Tibial nerve (tissue), 4 donors: ENCODE results near the gene PDGFB. TPM values are rescaled to one million over a fixed set of nuclear protein-coding genes. Genes with fewer than 3 reads are reported as not detected.

ENCODE experiments used
- DNase-seq, 2 donors: peaks; one replicate each; pipeline ENCODE4 v3.0.0-alpha.2; 2019; ENCODE audit warnings: low spot score in 2 of 2
- H3K27ac ChIP-seq, 4 donors: fragments of 200-600 bp; sonication (generic) in 3 of 4; one replicate each; pipeline ENCODE4 v1.5.1; 2017 to 2019; ENCODE audit warnings: mild to moderate bottlenecking in 1 of 4
- H3K27me3 ChIP-seq, 2 donors: fragments of 200-600 bp; sonication (generic) in 1 of 2; one replicate each; pipeline versions ENCODE4 v1.5.1 to v1.6.0; 2017 to 2019
- H3K36me3 ChIP-seq, 3 donors: fragments of 200-600 bp; sonication (generic); one replicate each; pipeline ENCODE4 v1.5.1; 2018 to 2019
- H3K4me1 ChIP-seq, 4 donors: fragments of 200-600 bp; sonication (generic) in 3 of 4; one replicate each; pipeline ENCODE4 v1.5.1; 2017 to 2019
- H3K4me3 ChIP-seq, 4 donors: fragments of 200-600 bp; sonication (generic) in 3 of 4; one replicate each; pipeline ENCODE4 v1.5.1; 2017 to 2019; ENCODE audit warnings: mild to moderate bottlenecking in 1 of 4, moderate library complexity in 1 of 4
- H3K9me3 ChIP-seq, 4 donors: fragments of 200-600 bp; sonication (generic) in 3 of 4; one replicate each; pipeline ENCODE4 v1.5.1; 2017 to 2019
- CTCF ChIP-seq, 5 experiments: fragments of 200-600 bp in 3 of 5; fragments of 450-650 bp in 2 of 5; sonication (generic) in 3 of 5; IDR thresholded peaks; one replicate each; pipeline ENCODE4 v1.5.1; 2016 to 2019; ENCODE audit warnings: antibody characterized with exemption in 5 of 5, mild to moderate bottlenecking in 3 of 5, moderate library complexity in 2 of 5
- EP300 ChIP-seq, 2 donors: sonication (generic); formaldehyde crosslinking; IDR thresholded peaks; one replicate each; pipeline ENCODE4 v1.6.1; 2017; ENCODE audit warnings: antibody characterized with exemption in 2 of 2, mild to moderate bottlenecking in 1 of 2
- POLR2A ChIP-seq, 2 donors: fragments of 450-650 bp; IDR thresholded peaks; one replicate each; pipeline ENCODE4 v1.6.1; 2017; ENCODE audit warnings: antibody characterized with exemption in 2 of 2, mild to moderate bottlenecking in 2 of 2, moderate library complexity in 2 of 2
- WGBS, 2 donors: methylation state at CpG; one replicate each; pipeline ENCODE4 v1.1.5; 2018; 5-methylcytosine and 5-hydroxymethylcytosine counted together
- total RNA-seq, 4 donors: library from RNA; depleted of rRNA; stranded (reverse); fragments of >200 nt; gene quantifications; one replicate each; pipeline ENCODE4 v1.1.0, GENCODE V29; 2016

PDGFB gene
- total RNA-seq, 4 donors from 2014 or later, result 7.5 to 22.2 (median 10.2) TPM

- 51 to 58% methylated on average over 10 to 12 of the region's 12 CpGs for WGBS, 2 donors
- H3K4me3 ChIP-seq, result no peak overlapping the region
- no peaks in the 10 kb centered on the region for H3K36me3 ChIP-seq
- no peak for DNase-seq
- peaks cover 0 to 98% (median 74%) of the 10 kb centered on the region in 4 donors for H3K4me1 ChIP-seq
- no peak for TF ChIP-seq CTCF (IDR thresholded peaks at IDR 0.05)
- TF ChIP-seq EP300 (IDR thresholded peaks at IDR 0.05), result no peak
- TF ChIP-seq POLR2A (IDR thresholded peaks at IDR 0.05), result no peak
- H3K27ac ChIP-seq, result peak overlapping the region; percentile 52 to 91 (median 80)
- no peaks in the 10 kb centered on the region for H3K9me3 ChIP-seq
- H3K27me3 ChIP-seq, result peaks cover 0 to 5% of the 10 kb centered on the region in 2 donors
Observed at GRCh38 chr22:39238966-39239505, 5.7 kb downstream of the PDGFB start.

GRCh38 chr22:39238561-39238960, 6.2 kb downstream of the PDGFB start:
- WGBS, 2 donors, result 73 to 75% methylated on average over 8 of the region's 8 CpGs
- H3K36me3 ChIP-seq, result no peaks in the 10 kb centered on the region
- H3K27ac ChIP-seq, result peak overlapping the region; percentile 52 to 91 (median 80)
- peaks cover 0 to 98% (median 78%) of the 10 kb centered on the region in 4 donors for H3K4me1 ChIP-seq
- H3K4me3 ChIP-seq, result no peak overlapping the region
- TF ChIP-seq CTCF (IDR thresholded peaks at IDR 0.05) (no peak), EP300 (IDR thresholded peaks at IDR 0.05) (no peak), POLR2A (IDR thresholded peaks at IDR 0.05) (no peak)
- H3K27me3 ChIP-seq, result peaks cover 0 to 5% of the 10 kb centered on the region in 2 donors
- H3K9me3 ChIP-seq, result no peaks in the 10 kb centered on the region
- no peak for DNase-seq

- peaks cover 0 to 98% (median 83%) of the 10 kb centered on the region in 4 donors for H3K4me1 ChIP-seq
- no peaks in the 10 kb centered on the region for H3K9me3 ChIP-seq
- H3K27me3 ChIP-seq, result peaks cover 0 to 5% of the 10 kb centered on the region in 2 donors
- no peak for TF ChIP-seq CTCF (IDR thresholded peaks at IDR 0.05)
- no peak for TF ChIP-seq EP300 (IDR thresholded peaks at IDR 0.05)
- TF ChIP-seq POLR2A (IDR thresholded peaks at IDR 0.05), result no peak
- no peak for DNase-seq
- no peak overlapping the region for H3K4me3 ChIP-seq
- H3K36me3 ChIP-seq, result no peaks in the 10 kb centered on the region
- WGBS, 2 donors, result 60% methylated on average over 5 of the region's 5 CpGs
- H3K27ac ChIP-seq, result peak overlapping the region; percentile 52 to 91 (median 80)
Observed at GRCh38 chr22:39238101-39238466, 6.7 kb downstream of the PDGFB start.

GRCh38 chr22:39237318-39238100, 7.3 kb downstream of the PDGFB start:
- WGBS, 2 donors, result 11 to 25% methylated on average over 22 of the region's 22 CpGs
- Histone ChIP-seq H3K4me1 (peaks cover 0 to 97% (median 84%) of the 10 kb centered on the region in 4 donors), H3K36me3 (no peaks in the 10 kb centered on the region), H3K27me3 (no peaks in the 10 kb centered on the region), H3K27ac (peak overlapping the region; percentile 52 to 91 (median 80)), H3K9me3 (no peaks in the 10 kb centered on the region), H3K4me3 (peak overlapping the region in 1 of 4 donors; percentile 1)
- DNase-seq, result no peak
- TF ChIP-seq CTCF (IDR thresholded peaks at IDR 0.05) (no peak), EP300 (IDR thresholded peaks at IDR 0.05) (peak in 1 of 2 donors; percentile 82), POLR2A (IDR thresholded peaks at IDR 0.05) (peak in 1 of 2 donors; percentile 14)
